H1 (cell line): ENCODE data around the gene ACER3. TPM values are rescaled to one million over a fixed set of nuclear protein-coding genes. Genes with fewer than 3 reads are reported as not detected.

Experiments
- CTCF ChIA-PET: fragments of 300-600 bp; sonication (Branson Sonifier 250); formaldehyde crosslinking; loops from one replicate; lab custom pipeline; 2021; ENCODE audit not compliant: partially characterized antibody; lab: Charles Lee
- POLR2A ChIA-PET: fragments of 300-600 bp; sonication (Branson Sonifier 250); formaldehyde crosslinking; loops from one replicate; lab custom pipeline; 2021; ENCODE audit warnings: inconsistent platforms; ENCODE audit not compliant: partially characterized antibody; lab: Charles Lee
- DNase-seq, 2 experiments: peaks; one replicate each; pipeline versions ENCODE4 v3.0.0 to v3.0.0-alpha.2; 2010 to 2022; ENCODE audit warnings: low spot score in 2 of 2, low read depth in 1 of 2, mixed read lengths in 1 of 2
- FAIRE-seq: peaks from 2 replicates; lab custom pipeline; 2011; peaks lifted over from hg19 to GRCh38; lab: Jason Lieb, UNC
- H2AFZ ChIP-seq: 2 replicates; pipeline ENCODE4 v1.8.1; 2012; ENCODE audit warnings: low read length, inconsistent platforms
- H2AK5ac ChIP-seq: 2 replicates; pipeline ENCODE4 v1.6.1; 2013; ENCODE audit warnings: low read depth, low read length
- H2BK120ac ChIP-seq: replicated peaks from 2 replicates; pipeline ENCODE3; 2013; ENCODE audit warnings: low read depth, low read length, inconsistent platforms
- H2BK12ac ChIP-seq: 2 replicates; pipeline ENCODE4 v1.6.1; 2013; ENCODE audit warnings: low read depth, low read length
- H2BK15ac ChIP-seq: 2 replicates; pipeline ENCODE4 v1.6.1; 2013; ENCODE audit warnings: low read length
- H2BK20ac ChIP-seq: 2 replicates; pipeline ENCODE4 v1.6.1; 2013; ENCODE audit warnings: low read length
- H2BK5ac ChIP-seq: 2 replicates; pipeline ENCODE4 v1.6.1; 2013; ENCODE audit warnings: low read depth, low read length
- H3K14ac ChIP-seq: 2 replicates; pipeline ENCODE4 v1.6.1; 2013; ENCODE audit warnings: inconsistent platforms; ENCODE audit not compliant: insufficient read length
- H3K18ac ChIP-seq: 2 replicates; pipeline ENCODE4 v1.6.1; 2013; ENCODE audit warnings: low read length; ENCODE audit errors: extremely low read depth
- H3K23ac ChIP-seq: 2 replicates; pipeline ENCODE4 v1.6.1; 2013; ENCODE audit warnings: inconsistent platforms; ENCODE audit not compliant: insufficient read length
- H3K23me2 ChIP-seq: 2 replicates; pipeline ENCODE4 v1.6.1; 2013; ENCODE audit warnings: low read depth, low read length
- H3K27ac ChIP-seq: 2 replicates; pipeline ENCODE4 v1.6.1; 2011; ENCODE audit warnings: low read depth, low read length, inconsistent platforms
- H3K27me3 ChIP-seq, 4 experiments: replicated peaks in 1 of 4; 1 replicate in 1 of 4; 2 replicates in 3 of 4; pipeline versions ENCODE4 v1.6.1 to v1.8.1; 2011 to 2013; ENCODE audit warnings: low read length in 3 of 4, mild to moderate bottlenecking in 3 of 4, inconsistent platforms in 2 of 4, mixed read lengths in 2 of 4, moderate library complexity in 1 of 4; ENCODE audit not compliant: control insufficient read depth in 3 of 4, insufficient read depth in 3 of 4; ENCODE audit errors: extremely low read depth in 1 of 4
- H3K36me3 ChIP-seq, 4 experiments: 2 replicates each; pipeline versions ENCODE4 v1.6.1 to v1.8.1; 2011 to 2013; ENCODE audit warnings: mild to moderate bottlenecking in 4 of 4, low read length in 3 of 4, moderate library complexity in 2 of 4, control low read depth in 1 of 4, inconsistent platforms in 1 of 4; ENCODE audit not compliant: insufficient read depth in 4 of 4, control insufficient read depth in 2 of 4
- H3K4ac ChIP-seq: replicated peaks from 2 replicates; pipeline ENCODE3; 2013; ENCODE audit warnings: low read length, low read depth, mixed read lengths, inconsistent platforms; ENCODE audit not compliant: insufficient read length
- H3K4me1 ChIP-seq, 4 experiments: replicated peaks in 1 of 4; 1 replicate in 1 of 4; 2 replicates in 3 of 4; pipeline versions ENCODE4 v1.6.1 to v1.8.1; 2011 to 2013; ENCODE audit warnings: low read length in 3 of 4, inconsistent platforms in 2 of 4, mixed read lengths in 1 of 4; ENCODE audit not compliant: insufficient read depth in 4 of 4, control insufficient read depth in 3 of 4
- H3K4me2 ChIP-seq, 2 experiments: 2 replicates each; pipeline versions ENCODE4 v1.6.1 to v1.8.1; 2011 to 2013; ENCODE audit warnings: low read depth in 2 of 2, low read length in 2 of 2, control low read depth in 1 of 2, inconsistent platforms in 1 of 2, mild to moderate bottlenecking in 1 of 2; ENCODE audit not compliant: insufficient read depth in 1 of 2
- H3K4me3 ChIP-seq, 4 experiments: fragments of 200-600, 300-600 bp in 1 of 4; sonication (generic), shearing (Covaris generic), sonication (Bioruptor Twin) in 1 of 4; 2 replicates each; pipeline versions ENCODE4 v1.5.1 to v1.8.1; 2011 to 2016; ENCODE audit warnings: low read length in 4 of 4, low read depth in 3 of 4, control low read depth in 2 of 4, inconsistent platforms in 2 of 4, mild to moderate bottlenecking in 2 of 4, mixed read lengths in 1 of 4, moderate library complexity in 1 of 4; ENCODE audit not compliant: insufficient read depth in 2 of 4; ENCODE audit errors: extremely low read depth in 1 of 4
- H3K56ac ChIP-seq: replicated peaks from 2 replicates; pipeline ENCODE3; 2013; ENCODE audit warnings: low read depth, mild to moderate bottlenecking, mixed read lengths, low read length, inconsistent platforms; ENCODE audit not compliant: insufficient read length
- H3K79me1 ChIP-seq: 2 replicates; pipeline ENCODE4 v1.6.1; 2013; ENCODE audit warnings: low read depth, low read length, control low read depth
- H3K79me2 ChIP-seq, 2 experiments: 2 replicates each; pipeline versions ENCODE4 v1.6.1 to v1.8.1; 2012 to 2013; ENCODE audit warnings: low read length in 2 of 2, mild to moderate bottlenecking in 2 of 2, inconsistent platforms in 1 of 2; ENCODE audit not compliant: insufficient read depth in 2 of 2, control insufficient read depth in 1 of 2
- H3K9ac ChIP-seq, 4 experiments: replicated peaks in 1 of 4; 1 replicate in 1 of 4; 2 replicates in 3 of 4; pipeline versions ENCODE4 v1.6.1 to v1.8.1; 2011 to 2013; ENCODE audit warnings: low read depth in 3 of 4, low read length in 3 of 4, control low read depth in 2 of 4, mild to moderate bottlenecking in 2 of 4, moderate library complexity in 2 of 4, inconsistent platforms in 1 of 4; ENCODE audit errors: extremely low read depth in 1 of 4
- H3K9me3 ChIP-seq, 2 experiments: 2 replicates each; pipeline versions ENCODE4 v1.6.1 to v1.8.1; 2012 to 2013; ENCODE audit warnings: mild to moderate bottlenecking in 2 of 2, moderate library complexity in 2 of 2, control low read depth in 1 of 2, inconsistent platforms in 1 of 2, low read depth in 1 of 2, low read length in 1 of 2, mixed read lengths in 1 of 2; ENCODE audit not compliant: insufficient read depth in 2 of 2
- H4K20me1 ChIP-seq, 2 experiments: replicated peaks in 1 of 2; 2 replicates each; pipeline versions ENCODE3 to v1.8.1; 2011 to 2013; ENCODE audit warnings: inconsistent platforms in 2 of 2, low read length in 2 of 2, mild to moderate bottlenecking in 1 of 2; ENCODE audit not compliant: insufficient read depth in 2 of 2, control insufficient read depth in 1 of 2
- H4K5ac ChIP-seq: 2 replicates; pipeline ENCODE4 v1.6.1; 2013; ENCODE audit warnings: low read length, low read depth, mixed read lengths, inconsistent platforms; ENCODE audit not compliant: insufficient read length
- H4K8ac ChIP-seq: 2 replicates; pipeline ENCODE4 v1.8.0; 2013; ENCODE audit warnings: mild to moderate bottlenecking, moderate library complexity, low read length, inconsistent platforms; ENCODE audit not compliant: insufficient read depth; ENCODE audit errors: extremely low read depth
- H4K91ac ChIP-seq: replicated peaks from 2 replicates; pipeline ENCODE3; 2013; ENCODE audit warnings: low read length, mixed read lengths, inconsistent platforms; ENCODE audit not compliant: insufficient read length
- CBX8 ChIP-seq: fragments of 300-800, 300-1000 bp; sonication (generic); IDR thresholded peaks from 2 replicates; pipeline ENCODE4 v1.7.1; 2016; ENCODE audit warnings: low read depth, low read length, borderline replicate concordance
- CHD1 ChIP-seq: IDR thresholded peaks from 2 replicates; pipeline ENCODE4 v1.6.1; 2012; ENCODE audit warnings: low read depth, low read length, improper control_type of control experiment
- CHD2 ChIP-seq: IDR thresholded peaks from 2 replicates; pipeline ENCODE4 v1.6.1; 2012; ENCODE audit warnings: low read length, improper control_type of control experiment
- EP300 ChIP-seq, 2 experiments: IDR thresholded peaks; 1 replicate in 1 of 2; 2 replicates in 1 of 2; pipeline ENCODE4 v1.6.1; 2011 to 2012; ENCODE audit warnings: low read depth in 2 of 2, low read length in 2 of 2, mild to moderate bottlenecking in 2 of 2, borderline replicate concordance in 1 of 2, inconsistent platforms in 1 of 2, moderate library complexity in 1 of 2
- GTF2F1 ChIP-seq: IDR thresholded peaks from 2 replicates; pipeline ENCODE4 v1.6.1; 2012; ENCODE audit warnings: low read depth, low read length, improper control_type of control experiment, borderline replicate concordance
- JUN ChIP-seq: IDR thresholded peaks from 2 replicates; pipeline ENCODE4 v1.6.1; 2011; ENCODE audit warnings: low read depth, mild to moderate bottlenecking, improper control_type of control experiment, low read length
- NANOG ChIP-seq: IDR thresholded peaks from 2 replicates; pipeline ENCODE4 v1.6.1; 2011; ENCODE audit warnings: low read length, low read depth, mild to moderate bottlenecking, inconsistent platforms; ENCODE audit not compliant: insufficient read depth, poor library complexity, severe bottlenecking
- SIRT6 ChIP-seq: IDR thresholded peaks from one replicate; pipeline ENCODE4 v1.7.1; 2012; ENCODE audit warnings: low read length, inconsistent platforms
- SP1 ChIP-seq: IDR thresholded peaks from 2 replicates; pipeline ENCODE4 v1.6.1; 2011; ENCODE audit warnings: low read depth, low read length
- WGBS, 2 experiments: shearing (Covaris generic) in 1 of 2; methylation state at CpG; one replicate each; pipeline versions ENCODE4 v1.1.6 to v1.1.7; 2013 to 2015; ENCODE audit warnings: low lambda C conversion rate in 2 of 2, mixed read lengths in 2 of 2, inconsistent platforms in 1 of 2, low coverage in 1 of 2, missing lambda C conversion rate in 1 of 2; ENCODE audit not compliant: insufficient replicate concordance in 2 of 2, insufficient coverage in 1 of 2, insufficient read length in 1 of 2; ENCODE audit errors: extremely low coverage in 1 of 2, missing lambda C conversion rate in 1 of 2; 5-methylcytosine and 5-hydroxymethylcytosine counted together
- polyA plus RNA-seq, 7 experiments: library from polyadenylated mRNA; depleted of rRNA in 3 of 7; stranded (reverse) in 5 of 7; unstranded in 2 of 7; fragments of >200 nt in 5 of 7; fragments of 200-250 nt in 2 of 7; gene quantifications; 1 replicate in 5 of 7; 2 replicates in 1 of 7; 4 replicates in 1 of 7; pipeline versions ENCODE4 v1.2.1 to v1.2.3, GENCODE V29; 2011 to 2013; ENCODE audit warnings: missing spikeins in 2 of 7, mixed read lengths in 2 of 7
- total RNA-seq: library from RNA; stranded (reverse); fragmentation: NEBNext Ultra II Directional; extraction: Animal tissue kit (Norgen Biotek cat#: 25700); gene quantifications from 2 replicates; pipeline ENCODE4 v1.2.1, GENCODE V29; 2021

The ACER3 gene
- total and polyA plus RNA-seq, 2 of the 8 experiments (the other 6 are each of a cell fraction or from before 2014, with no cell fraction given): 5.7 to 16.2 TPM

GRCh38 chr11:77002776-77003175 lies 142.1 kb downstream of the ACER3 start:
- Histone ChIP-seq H3K4ac (no peak overlapping the region), H3K9me3 (no peaks in the 10 kb centered on the region), H3K18ac (no peak overlapping the region), H3K79me2 (no peaks in the 10 kb centered on the region), H3K79me1 (no peaks in the 10 kb centered on the region), H2BK12ac (no peak overlapping the region), H3K23ac (no peak overlapping the region), H2BK120ac (no peak overlapping the region), H3K27me3 (no peaks in the 10 kb centered on the region), H3K4me3 (no peak overlapping the region), H3K4me2 (no peak overlapping the region), H3K4me1 (peaks cover 0 to 5% (median 0%) of the 10 kb centered on the region in 4 experiments; a peak in 1 of 7 replicates), H2AFZ (no peak overlapping the region), H2AK5ac (no peak overlapping the region), H3K9ac (no peak overlapping the region), H3K23me2 (no peaks in the 10 kb centered on the region; the same call in 1 of the 2 replicates), H3K36me3 (no peaks in the 10 kb centered on the region; a peak in 1 of 8 replicates), H4K5ac (no peak overlapping the region), H3K14ac (no peak overlapping the region), H4K91ac (no peak overlapping the region), H4K8ac (no peak overlapping the region), H2BK5ac (no peak overlapping the region), H2BK20ac (no peak overlapping the region), H3K56ac (no peak overlapping the region), H3K27ac (no peak overlapping the region), H4K20me1 (no peaks in the 10 kb centered on the region), H2BK15ac (no peak overlapping the region)
- 80% methylated on average over 2 of the region's 2 CpGs; no CpG with 5 or more reads in 1 of the 2 experiments for WGBS, 2 experiments
- POLR2A ChIA-PET: no interaction called here
- CTCF ChIA-PET: no interaction called here
- TF ChIP-seq SIRT6: no peak
- TF ChIP-seq EP300 (IDR thresholded peaks at IDR 0.05; ENCODE audit: borderline replicate concordance in 1 of 2, low read depth in 2 of 2, low read length in 2 of 2): no peak
- TF ChIP-seq SP1: no peak
- TF ChIP-seq JUN: no peak
- no peak for TF ChIP-seq CHD1
- no peak for TF ChIP-seq CHD2
- TF ChIP-seq NANOG: no peak
- TF ChIP-seq CBX8: no peak
- no peak for TF ChIP-seq GTF2F1
- FAIRE-seq: no peak
- no peak for DNase-seq
